ENCODE results near the gene KISS1.

KISS1 gene

DNA sequence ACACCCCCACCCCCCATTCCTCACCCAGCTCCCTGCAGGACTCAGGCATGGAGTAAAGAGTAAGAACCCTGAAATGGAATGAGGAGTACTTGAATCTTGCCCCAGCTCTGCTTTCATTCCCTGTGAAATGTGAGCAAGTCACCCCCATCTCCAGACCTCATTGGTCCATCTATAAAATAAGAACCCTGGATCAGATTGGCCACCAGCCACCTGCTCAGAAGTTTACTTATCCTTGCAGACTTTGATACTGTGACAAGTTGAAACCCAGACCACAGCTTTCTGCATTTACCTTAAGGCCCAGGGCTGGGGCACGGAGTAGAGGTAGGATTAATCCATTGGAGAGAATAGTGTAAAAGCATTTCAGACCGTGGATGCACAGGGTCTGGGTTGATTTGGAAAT, 2.2 kb downstream of the KISS1 start:
- in situ Hi-C loops (cut with HindIII; ENCODE audit: low sequenced_read_pairs) = no loop called here
- TF ChIP-seq, protein P1, sequence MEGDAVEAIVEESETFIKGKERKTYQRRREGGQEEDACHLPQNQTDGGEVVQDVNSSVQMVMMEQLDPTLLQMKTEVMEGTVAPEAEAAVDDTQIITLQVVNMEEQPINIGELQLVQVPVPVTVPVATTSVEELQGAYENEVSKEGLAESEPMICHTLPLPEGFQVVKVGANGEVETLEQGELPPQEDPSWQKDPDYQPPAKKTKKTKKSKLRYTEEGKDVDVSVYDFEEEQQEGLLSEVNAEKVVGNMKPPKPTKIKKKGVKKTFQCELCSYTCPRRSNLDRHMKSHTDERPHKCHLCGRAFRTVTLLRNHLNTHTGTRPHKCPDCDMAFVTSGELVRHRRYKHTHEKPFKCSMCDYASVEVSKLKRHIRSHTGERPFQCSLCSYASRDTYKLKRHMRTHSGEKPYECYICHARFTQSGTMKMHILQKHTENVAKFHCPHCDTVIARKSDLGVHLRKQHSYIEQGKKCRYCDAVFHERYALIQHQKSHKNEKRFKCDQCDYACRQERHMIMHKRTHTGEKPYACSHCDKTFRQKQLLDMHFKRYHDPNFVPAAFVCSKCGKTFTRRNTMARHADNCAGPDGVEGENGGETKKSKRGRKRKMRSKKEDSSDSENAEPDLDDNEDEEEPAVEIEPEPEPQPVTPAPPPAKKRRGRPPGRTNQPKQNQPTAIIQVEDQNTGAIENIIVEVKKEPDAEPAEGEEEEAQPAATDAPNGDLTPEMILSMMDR (IDR thresholded peaks at IDR 0.05; ENCODE audit: low read depth, low read length) = no peak
- no peak for DNase-seq (ENCODE audit: low read depth, low spot score)
- no peak overlapping the region for H3K4me3 ChIP-seq (ENCODE audit: low read depth, low read length)

DNA sequence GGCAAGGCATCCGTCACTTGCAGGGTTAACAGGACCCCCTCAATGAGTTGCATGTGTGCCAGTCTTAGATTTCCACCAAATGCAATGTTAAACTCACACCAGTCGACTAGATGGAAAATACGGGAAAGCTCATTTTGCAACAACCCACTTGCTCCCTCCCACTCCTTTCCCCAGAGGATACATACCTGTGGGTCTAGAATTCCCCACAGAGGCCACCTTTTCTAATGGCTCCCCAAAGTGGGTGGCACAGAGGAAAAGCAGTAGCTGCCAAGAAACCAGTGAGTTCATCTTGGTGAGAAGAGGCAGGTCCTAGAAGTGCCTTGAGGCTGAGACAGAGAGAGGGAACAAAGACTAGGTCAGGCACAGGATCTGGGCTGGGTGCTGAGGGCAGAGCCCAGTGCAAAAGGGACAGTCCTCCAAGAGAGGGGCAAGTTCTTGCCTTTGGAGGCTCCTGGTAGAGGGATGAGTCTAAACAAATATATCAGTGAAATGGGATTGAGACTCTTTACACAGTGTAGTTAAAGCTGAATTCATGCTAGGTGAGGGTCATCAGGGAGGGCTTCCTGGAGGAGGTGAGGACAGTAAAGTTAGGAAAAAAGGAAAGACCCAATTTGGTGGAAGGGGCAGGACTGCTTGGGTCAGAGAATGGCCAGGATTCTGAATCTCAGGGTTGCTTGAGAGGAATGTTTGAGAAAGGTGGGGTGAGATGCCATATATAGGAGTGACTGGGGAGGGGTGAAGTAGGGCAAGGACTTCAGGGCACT, 3.5 kb downstream of the KISS1 start:
- in situ Hi-C loops (cut with HindIII; ENCODE audit: low sequenced_read_pairs) = no loop called here
- TF ChIP-seq, protein P1 (IDR thresholded peaks at IDR 0.05; ENCODE audit: low read depth, low read length) = no peak
- H3K4me3 ChIP-seq (ENCODE audit: low read depth, low read length) = no peak overlapping the region
- no peak for DNase-seq (ENCODE audit: low read depth, low spot score)

DNA sequence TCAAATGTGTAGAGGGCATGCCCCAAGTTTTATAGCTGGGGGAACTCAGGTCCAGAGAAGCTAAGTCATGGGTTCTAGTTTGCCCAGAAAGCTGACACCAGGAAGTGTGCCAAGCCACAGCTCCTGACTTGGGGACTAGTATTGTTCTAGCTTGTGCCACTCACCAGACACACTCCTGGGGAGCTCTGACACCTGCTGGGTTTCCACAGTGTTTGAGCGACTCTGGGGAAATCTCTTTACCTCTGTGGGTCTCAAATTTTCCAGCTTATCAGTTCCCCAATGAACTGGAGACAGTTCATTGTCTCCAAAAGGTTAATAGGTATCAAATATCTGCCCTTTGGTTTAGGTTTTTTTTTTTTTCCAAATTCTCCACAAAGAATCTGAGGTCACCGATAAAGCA, 4.2 kb downstream of the KISS1 start:
- in situ Hi-C loops (cut with HindIII; ENCODE audit: low sequenced_read_pairs) = no loop called here
- no peak for DNase-seq (ENCODE audit: low read depth, low spot score)
- H3K4me3 ChIP-seq (ENCODE audit: low read depth, low read length) = no peak overlapping the region
- TF ChIP-seq, protein P1 (IDR thresholded peaks at IDR 0.05; ENCODE audit: low read depth, low read length) = no peak

- no peak overlapping the region for H3K4me3 ChIP-seq (ENCODE audit: low read depth, low read length)
- in situ Hi-C loops (cut with HindIII; ENCODE audit: low sequenced_read_pairs) = no loop called here
- TF ChIP-seq, protein P1 (IDR thresholded peaks at IDR 0.05; ENCODE audit: low read depth, low read length) = no peak
- no peak for DNase-seq (ENCODE audit: low read depth, low spot score)
These were observed 4.8 kb downstream of the KISS1 start for GRCh38 chr1:204191456-204191855.

GRCh38 chr1:204190212-204191211, 5.8 kb downstream of the KISS1 start:
- no peak overlapping the region for H3K4me3 ChIP-seq (ENCODE audit: low read depth, low read length)
- in situ Hi-C loops (cut with HindIII; ENCODE audit: low sequenced_read_pairs) = no loop called here
- no peak for DNase-seq (ENCODE audit: low read depth, low spot score)
- TF ChIP-seq, protein P1 (IDR thresholded peaks at IDR 0.05; ENCODE audit: low read depth, low read length) = no peak

- TF ChIP-seq, protein P1 (IDR thresholded peaks at IDR 0.05; ENCODE audit: low read depth, low read length) = no peak
- H3K4me3 ChIP-seq (ENCODE audit: low read depth, low read length) = no peak overlapping the region
- in situ Hi-C loops (cut with HindIII; ENCODE audit: low sequenced_read_pairs) = no loop called here
- no peak for DNase-seq (ENCODE audit: low read depth, low spot score)
These were observed 7.2 kb downstream of the KISS1 start for GRCh38 chr1:204188959-204189639.
